ENCODE measurements around the gene DST. TPM values are rescaled to one million over a fixed set of nuclear protein-coding genes. Genes with fewer than 3 reads are reported as not detected.
"Not testable (repeated sequence)": the region's sequence is repeated elsewhere in the genome, so short reads cannot be mapped to it uniquely, and the experiment has no call there.

Gene DST
- total RNA-seq, 2 experiments from 2014 or later = 1.3 to 1.7 TPM

DNA sequence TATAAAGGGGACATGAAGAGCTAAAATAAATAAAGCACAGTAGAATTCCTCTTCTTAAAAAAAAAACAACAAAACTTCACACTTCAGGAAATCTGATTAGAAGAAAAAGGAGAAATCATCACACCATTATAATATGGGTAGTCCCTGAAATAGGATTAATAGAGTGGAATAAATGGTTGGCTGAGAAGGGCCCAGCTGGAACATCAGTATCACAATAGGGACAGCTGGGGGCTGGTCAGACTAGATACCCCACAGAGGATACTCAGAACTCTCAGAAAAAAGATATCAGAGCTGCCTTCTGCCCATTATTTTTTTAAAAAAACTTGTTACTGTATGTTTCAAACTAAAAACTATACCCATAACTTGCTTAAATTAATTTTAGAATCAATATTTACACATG, 75.2 kb downstream of the DST start:
- TF ChIP-seq, protein P1, sequence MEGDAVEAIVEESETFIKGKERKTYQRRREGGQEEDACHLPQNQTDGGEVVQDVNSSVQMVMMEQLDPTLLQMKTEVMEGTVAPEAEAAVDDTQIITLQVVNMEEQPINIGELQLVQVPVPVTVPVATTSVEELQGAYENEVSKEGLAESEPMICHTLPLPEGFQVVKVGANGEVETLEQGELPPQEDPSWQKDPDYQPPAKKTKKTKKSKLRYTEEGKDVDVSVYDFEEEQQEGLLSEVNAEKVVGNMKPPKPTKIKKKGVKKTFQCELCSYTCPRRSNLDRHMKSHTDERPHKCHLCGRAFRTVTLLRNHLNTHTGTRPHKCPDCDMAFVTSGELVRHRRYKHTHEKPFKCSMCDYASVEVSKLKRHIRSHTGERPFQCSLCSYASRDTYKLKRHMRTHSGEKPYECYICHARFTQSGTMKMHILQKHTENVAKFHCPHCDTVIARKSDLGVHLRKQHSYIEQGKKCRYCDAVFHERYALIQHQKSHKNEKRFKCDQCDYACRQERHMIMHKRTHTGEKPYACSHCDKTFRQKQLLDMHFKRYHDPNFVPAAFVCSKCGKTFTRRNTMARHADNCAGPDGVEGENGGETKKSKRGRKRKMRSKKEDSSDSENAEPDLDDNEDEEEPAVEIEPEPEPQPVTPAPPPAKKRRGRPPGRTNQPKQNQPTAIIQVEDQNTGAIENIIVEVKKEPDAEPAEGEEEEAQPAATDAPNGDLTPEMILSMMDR (IDR thresholded peaks at IDR 0.05) = no peak
- Mint-ChIP-seq H3K4me3 (no peak overlapping the region), H3K36me3 (ENCODE audit: low read depth) (no peaks in the 10 kb centered on the region), H3K4me1 (ENCODE audit: low read depth) (no peaks in the 10 kb centered on the region), H3K27me3 (no peaks in the 10 kb centered on the region), H3K9me3 (no peaks in the 10 kb centered on the region), H3K27ac (no peak overlapping the region)
- POLR2A ChIA-PET = no interaction called here
- ATAC-seq (no peak), DNase-seq (no peak)
- CTCF ChIA-PET = interaction anchor here (0.8 to 1.0 kb wide), 2 partner anchors 25 to 49 kb away, joined by 3 read pairs; no protein-coding TSS in a partner anchor
- intact Hi-C loops (cut with micrococcal nuclease) = no loop called here

DNA sequence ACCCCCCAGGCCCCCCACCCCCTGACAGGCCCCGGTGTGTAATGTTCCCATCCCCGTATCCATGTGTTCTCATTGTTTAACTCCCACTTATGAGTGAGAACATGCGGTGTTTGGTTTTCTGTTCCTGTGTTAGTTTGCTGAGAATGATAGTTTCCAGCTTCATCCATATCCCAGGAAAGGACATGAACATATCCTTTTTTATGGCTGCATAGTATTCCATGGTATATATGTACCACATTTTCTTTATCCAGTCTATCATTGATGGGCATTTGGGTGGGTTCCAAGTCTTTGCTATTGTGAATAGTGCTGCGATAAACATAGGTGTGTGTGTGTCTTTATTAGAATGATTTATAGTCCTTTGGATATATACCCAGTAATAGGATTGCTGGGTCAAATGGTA, 80.0 kb downstream of the DST start:
- CTCF ChIA-PET; H3K27ac Mint-ChIP-seq; DNase-seq; H3K4me3 Mint-ChIP-seq; intact Hi-C loops (cut with micrococcal nuclease); H3K9me3 Mint-ChIP-seq; H3K27me3 Mint-ChIP-seq; H3K4me1 Mint-ChIP-seq (ENCODE audit: low read depth); POLR2A ChIA-PET; H3K36me3 Mint-ChIP-seq (ENCODE audit: low read depth); ATAC-seq: not testable (repeated sequence)

DNA sequence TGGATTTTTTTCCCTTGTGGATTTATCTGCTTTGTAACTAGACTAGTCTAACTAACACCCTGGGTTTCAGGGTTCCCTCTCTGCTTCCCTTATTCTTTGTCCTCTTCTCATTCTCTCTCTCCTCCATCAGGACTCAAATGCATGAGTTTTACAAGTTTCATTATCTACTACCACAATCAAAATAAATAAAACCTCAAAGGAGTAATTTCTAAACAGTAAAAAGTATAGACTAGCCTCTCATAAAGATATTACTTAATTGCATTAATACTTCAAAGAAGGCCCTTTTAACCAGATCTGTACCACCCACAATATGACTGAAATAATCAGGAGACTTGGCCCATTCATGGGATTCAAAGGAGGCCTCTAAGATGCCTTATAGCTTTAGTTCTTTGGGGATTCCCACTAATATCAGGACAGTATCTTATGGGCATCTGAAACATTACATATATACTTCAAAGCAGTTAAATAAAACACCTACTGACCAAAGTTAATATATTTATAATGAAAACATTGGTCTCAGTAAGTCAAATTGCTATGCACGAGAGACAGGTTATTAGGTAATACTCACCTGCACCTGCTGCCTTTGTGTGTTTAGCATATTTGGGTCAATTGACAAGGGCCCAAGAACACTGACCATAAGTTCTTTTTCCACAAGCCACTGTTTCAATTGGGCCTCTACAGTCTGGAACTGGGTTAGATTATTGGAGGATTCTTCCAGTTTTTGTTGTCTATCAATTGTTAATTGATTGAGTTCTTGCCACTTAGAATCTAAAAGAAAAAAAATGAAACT, 85.7 kb downstream of the DST start:
- Mint-ChIP-seq H3K4me3 (no peak overlapping the region), H3K36me3 (ENCODE audit: low read depth) (no peaks in the 10 kb centered on the region), H3K27me3 (peaks cover 2% of the 10 kb centered on the region), H3K27ac (no peak overlapping the region), H3K4me1 (ENCODE audit: low read depth) (no peaks in the 10 kb centered on the region), H3K9me3 (no peaks in the 10 kb centered on the region)
- ChIA-PET POLR2A (no interaction called here), CTCF (no interaction called here)
- TF ChIP-seq, protein P1 (IDR thresholded peaks at IDR 0.05) = no peak
- ATAC-seq (no peak), DNase-seq (no peak)
- intact Hi-C loops (cut with micrococcal nuclease) = no loop called here

DNA sequence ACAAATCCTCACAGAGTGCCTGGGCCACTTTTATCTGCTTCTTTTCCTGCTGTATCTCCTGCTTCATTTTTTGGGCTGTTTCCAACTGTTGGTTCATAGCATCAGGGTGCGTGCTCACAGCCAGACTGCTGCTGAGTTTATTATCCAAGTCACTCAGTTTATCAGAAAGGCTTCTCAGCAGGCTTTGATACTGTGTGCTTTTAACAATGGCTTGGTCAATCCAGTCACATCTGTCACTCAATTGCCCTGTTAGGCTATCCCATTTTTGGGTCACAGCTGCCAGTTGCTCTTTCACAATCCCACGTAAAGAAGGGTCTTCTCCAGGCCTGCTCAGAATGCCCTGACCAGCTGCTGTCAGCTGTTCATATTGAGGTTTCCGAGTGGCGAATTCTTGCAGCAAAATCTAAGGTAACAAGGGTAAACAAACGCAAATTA, 87.2 kb downstream of the DST start:
- Mint-ChIP-seq H3K27ac (no peak overlapping the region), H3K27me3 (no peaks in the 10 kb centered on the region), H3K9me3 (no peaks in the 10 kb centered on the region), H3K4me1 (ENCODE audit: low read depth) (peaks cover under 1% of the 10 kb centered on the region), H3K4me3 (no peak overlapping the region), H3K36me3 (ENCODE audit: low read depth) (no peaks in the 10 kb centered on the region)
- ATAC-seq (no peak), DNase-seq (no peak)
- ChIA-PET CTCF (interaction anchor here (1.5 kb wide), 1 partner anchor 15 kb away, joined by 3 read pairs; no protein-coding TSS in a partner anchor), POLR2A (no interaction called here)
- intact Hi-C loops (cut with micrococcal nuclease) = no loop called here
- TF ChIP-seq, protein P1 (IDR thresholded peaks at IDR 0.05) = no peak

DNA sequence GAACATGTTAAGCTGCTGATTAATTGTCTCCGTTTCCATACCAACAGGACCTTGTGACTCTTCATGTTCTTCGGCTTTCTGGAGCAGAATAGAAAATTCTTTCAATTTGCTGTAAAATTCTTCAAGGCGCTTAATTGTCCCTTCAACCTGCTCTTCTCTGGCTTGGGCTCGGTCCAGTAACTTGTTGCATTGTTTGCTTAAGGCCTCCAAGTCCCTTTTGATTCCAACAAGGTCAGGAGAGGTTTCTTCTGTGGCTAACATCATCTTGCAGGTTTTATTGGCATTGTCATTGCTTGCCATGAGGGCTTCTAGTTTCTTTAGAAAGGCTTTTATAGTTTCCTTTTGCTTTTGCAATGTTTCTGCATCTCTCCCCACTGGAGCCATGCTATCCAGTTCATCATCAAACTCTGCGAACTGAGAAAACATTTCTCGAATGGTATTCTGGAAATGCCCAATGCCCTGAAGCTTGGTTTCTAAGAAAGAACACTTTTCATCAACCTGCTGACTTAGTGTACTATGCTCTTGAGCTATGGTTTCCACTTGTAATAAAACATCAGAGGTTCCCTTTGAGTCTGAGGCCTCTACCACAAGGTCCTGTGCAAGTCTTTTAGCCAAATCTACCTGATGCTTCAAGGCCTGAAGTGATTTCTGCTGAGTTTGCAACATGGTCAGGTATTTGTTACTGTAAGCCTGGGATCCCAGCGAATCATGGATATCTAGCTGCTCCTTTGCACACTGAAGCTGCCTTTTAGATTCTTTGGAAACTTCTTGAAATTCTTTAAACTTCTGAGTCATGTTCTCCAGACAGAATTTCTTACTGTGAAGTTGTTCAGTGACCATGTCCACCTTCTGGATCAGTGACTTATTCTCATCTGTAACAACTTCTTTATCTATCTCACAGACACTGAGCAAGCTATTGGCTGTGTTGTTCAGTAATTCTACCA, 90.2 kb downstream of the DST start:
- H3K4me3 Mint-ChIP-seq = no peak overlapping the region
- no peak overlapping the region for H3K27ac Mint-ChIP-seq
- no peaks in the 10 kb centered on the region for H3K36me3 Mint-ChIP-seq (ENCODE audit: low read depth)
- H3K27me3 Mint-ChIP-seq = no peaks in the 10 kb centered on the region
- TF ChIP-seq, protein P1 (IDR thresholded peaks at IDR 0.05) = no peak
- no peaks in the 10 kb centered on the region for H3K9me3 Mint-ChIP-seq
- DNase-seq = no peak
- intact Hi-C loops (cut with micrococcal nuclease) = no loop called here
- CTCF ChIA-PET = interaction anchor here (1.2 to 3.1 kb wide), 2 partner anchors 18 to 84 kb away, joined by 3 to 12 read pairs; no protein-coding TSS in a partner anchor
- ATAC-seq = no peak
- POLR2A ChIA-PET = no interaction called here
- H3K4me1 Mint-ChIP-seq (ENCODE audit: low read depth) = peaks cover 2% of the 10 kb centered on the region
